ENCODE data around the gene SYNGAP1. TPM values are rescaled to one million over a fixed set of nuclear protein-coding genes. Genes with fewer than 3 reads are reported as not detected.

SYNGAP1 gene
- total and polyA plus RNA-seq, 3 experiments from 2014 or later, result 1.0 to 24.9 (median 22.6) TPM

GRCh38 chr6:33445119-33445603 lies 25.3 kb downstream of the SYNGAP1 start:
- no peaks in the 10 kb centered on the region for H3K27me3 ChIP-seq (ENCODE audit: insufficient read depth, low read length, poor library complexity, severe bottlenecking)
- H3K36me3 ChIP-seq (ENCODE audit: insufficient read depth, low read length), result peaks cover 10% of the 10 kb centered on the region

GRCh38 chr6:33446356-33446755 lies 26.5 kb downstream of the SYNGAP1 start:
- no peak overlapping the region for H3K4me3 ChIP-seq (ENCODE audit: low read length)
- H3K9me3 ChIP-seq (ENCODE audit: low read length), result no peaks in the 10 kb centered on the region
- H3K27ac ChIP-seq (ENCODE audit: low read depth, low read length), result no peak overlapping the region
- H3K36me3 ChIP-seq (ENCODE audit: insufficient read depth, low read length), result peaks cover 6% of the 10 kb centered on the region
- H3K27ac Mint-ChIP-seq, result peak overlapping the region in 7 of 8 donors; percentile 4 to 88 (median 43)
- H3K27me3 Mint-ChIP-seq, result no peaks in the 10 kb centered on the region
- H3K9me3 Mint-ChIP-seq, result peaks cover 0 to 1% (median 0%) of the 10 kb centered on the region in 5 donors
- peak overlapping the region in 1 of 7 donors; percentile 44 for H3K4me3 Mint-ChIP-seq
- no peak for DNase-seq
- no peaks in the 10 kb centered on the region for H3K4me1 ChIP-seq (ENCODE audit: insufficient read depth, low read length)
- H3K4me1 Mint-ChIP-seq, result peaks cover 0 to 11% (median 0%) of the 10 kb centered on the region in 3 donors
- CTCF ChIA-PET, result interaction anchor here (0.8 kb wide), 1 partner anchor 9 kb away, joined by 3 read pairs; no protein-coding TSS in a partner anchor
- H3K27me3 ChIP-seq (ENCODE audit: insufficient read depth, low read length, poor library complexity, severe bottlenecking), result no peaks in the 10 kb centered on the region
- peaks cover 0 to 72% (median 12%) of the 10 kb centered on the region in 3 donors for H3K36me3 Mint-ChIP-seq
- POLR2A ChIA-PET, result interaction anchor here (0.6 kb wide), 1 partner anchor 29 kb away, joined by 4 read pairs; no protein-coding TSS in a partner anchor

More at GRCh38 chr6:33445119-33445603, 25.3 kb downstream of the SYNGAP1 start:
- Mint-ChIP-seq H3K36me3 (peaks cover 0 to 79% (median 12%) of the 10 kb centered on the region in 3 donors), H3K4me3 (no peak overlapping the region), H3K27me3 (no peaks in the 10 kb centered on the region), H3K9me3 (peaks cover 0 to 1% (median 0%) of the 10 kb centered on the region in 5 donors), H3K4me1 (peaks cover 0 to 6% (median 0%) of the 10 kb centered on the region in 3 donors), H3K27ac (peak overlapping the region in 4 of 8 donors; percentile 16 to 64 (median 48))
- ChIA-PET POLR2A (no interaction called here), CTCF (no interaction called here)
- no peaks in the 10 kb centered on the region for H3K4me1 ChIP-seq (ENCODE audit: insufficient read depth, low read length)
- DNase-seq, result no peak
- H3K27ac ChIP-seq (ENCODE audit: low read depth, low read length), result no peak overlapping the region
- H3K4me3 ChIP-seq (ENCODE audit: low read length), result no peak overlapping the region
- no peaks in the 10 kb centered on the region for H3K9me3 ChIP-seq (ENCODE audit: low read length)

- Mint-ChIP-seq H3K9me3 (peaks cover 0 to 1% (median 0%) of the 10 kb centered on the region in 5 donors), H3K4me1 (peaks cover 23 to 43% (median 25%) of the 10 kb centered on the region in 3 donors), H3K27me3 (no peaks in the 10 kb centered on the region), H3K27ac (peak overlapping the region in 6 of 8 donors; percentile 8 to 82 (median 70)), H3K4me3 (peak overlapping the region in 2 of 7 donors; percentile 44 to 45), H3K36me3 (peaks cover 0 to 51% (median 9%) of the 10 kb centered on the region in 3 donors)
- peaks cover 20% of the 10 kb centered on the region for H3K4me1 ChIP-seq (ENCODE audit: insufficient read depth, low read length)
- ChIA-PET CTCF (no interaction called here), POLR2A (interaction anchor here (0.7 kb wide), 1 partner anchor 17 kb away, joined by 3 read pairs; no protein-coding TSS in a partner anchor)
- DNase-seq, result no peak
- H3K27ac ChIP-seq (ENCODE audit: low read depth, low read length), result no peak overlapping the region
- H3K9me3 ChIP-seq (ENCODE audit: low read length), result no peaks in the 10 kb centered on the region
- H3K4me3 ChIP-seq (ENCODE audit: low read length), result no peak overlapping the region
- H3K27me3 ChIP-seq (ENCODE audit: insufficient read depth, low read length, poor library complexity, severe bottlenecking), result no peaks in the 10 kb centered on the region
- H3K36me3 ChIP-seq (ENCODE audit: insufficient read depth, low read length), result peaks cover 3% of the 10 kb centered on the region
Observed at GRCh38 chr6:33450434-33450833, 30.6 kb downstream of the SYNGAP1 start.

GRCh38 chr6:33451606-33452005 lies 31.7 kb downstream of the SYNGAP1 start:
- peaks cover 3% of the 10 kb centered on the region for H3K36me3 ChIP-seq (ENCODE audit: insufficient read depth, low read length)
- peaks cover 0 to 1% (median 0%) of the 10 kb centered on the region in 5 donors for H3K9me3 Mint-ChIP-seq
- H3K27ac Mint-ChIP-seq, result peak overlapping the region in 6 of 8 donors; percentile 41 to 72 (median 51)
- no peaks in the 10 kb centered on the region for H3K9me3 ChIP-seq (ENCODE audit: low read length)
- H3K36me3 Mint-ChIP-seq, result peaks cover 0 to 53% (median 3%) of the 10 kb centered on the region in 3 donors
- H3K27me3 ChIP-seq (ENCODE audit: insufficient read depth, low read length, poor library complexity, severe bottlenecking), result no peaks in the 10 kb centered on the region
- no peaks in the 10 kb centered on the region for H3K27me3 Mint-ChIP-seq
- POLR2A ChIA-PET, result no interaction called here
- peaks cover 30 to 54% (median 33%) of the 10 kb centered on the region in 3 donors for H3K4me1 Mint-ChIP-seq
- DNase-seq, result no peak
- CTCF ChIA-PET, result no interaction called here
- no peak overlapping the region for H3K27ac ChIP-seq (ENCODE audit: low read depth, low read length)
- no peak overlapping the region for H3K4me3 ChIP-seq (ENCODE audit: low read length)
- H3K4me3 Mint-ChIP-seq, result peak overlapping the region in 2 of 7 donors; percentile 15 to 38
- peaks cover 21% of the 10 kb centered on the region for H3K4me1 ChIP-seq (ENCODE audit: insufficient read depth, low read length)

- POLR2A ChIA-PET, result interaction anchor here (0.6 kb wide), 2 partner anchors 17 to 42 kb away, joined by 3 to 4 read pairs; no protein-coding TSS in a partner anchor
- H3K4me1 ChIP-seq (ENCODE audit: insufficient read depth, low read length), result peaks cover 21% of the 10 kb centered on the region
- DNase-seq, result no peak
- CTCF ChIA-PET, result no interaction called here
- H3K27ac ChIP-seq (ENCODE audit: low read depth, low read length), result no peak overlapping the region
- H3K36me3 ChIP-seq (ENCODE audit: insufficient read depth, low read length), result peaks cover 10% of the 10 kb centered on the region
- Mint-ChIP-seq H3K4me3 (no peak overlapping the region), H3K27me3 (no peaks in the 10 kb centered on the region), H3K36me3 (peaks cover 0 to 52% (median 5%) of the 10 kb centered on the region in 3 donors), H3K9me3 (peaks cover 0 to 1% (median 0%) of the 10 kb centered on the region in 5 donors), H3K27ac (peak overlapping the region in 2 of 8 donors; percentile 33 to 36), H3K4me1 (peaks cover 36 to 57% (median 41%) of the 10 kb centered on the region in 3 donors)
- no peak overlapping the region for H3K4me3 ChIP-seq (ENCODE audit: low read length)
- H3K27me3 ChIP-seq (ENCODE audit: insufficient read depth, low read length, poor library complexity, severe bottlenecking), result no peaks in the 10 kb centered on the region
- no peaks in the 10 kb centered on the region for H3K9me3 ChIP-seq (ENCODE audit: low read length)
Observed at GRCh38 chr6:33452496-33452895, 32.6 kb downstream of the SYNGAP1 start.

GRCh38 chr6:33453393-33454008 lies 33.6 kb downstream of the SYNGAP1 start:
- peak overlapping the region; percentile 90 to 99 (median 97) for H3K4me3 Mint-ChIP-seq
- DNase-seq, result peak in 1 of 5 donors; percentile 27
- peaks cover 36 to 50% (median 43%) of the 10 kb centered on the region in 3 donors for H3K4me1 Mint-ChIP-seq
- ChIA-PET CTCF (interaction anchor here (1.1 to 1.6 kb wide), 5 partner anchors 25 to 205 kb away, joined by 3 to 7 read pairs (median 3); no protein-coding TSS in a partner anchor), POLR2A (interaction anchor here (0.6 to 1.5 kb wide), 10 partner anchors 22 to 1833 kb away, joined by 3 to 14 read pairs (median 4); partner anchors contain the start of genes PHF1, PRRC2A, RPS18 and VPS52)
- H3K27me3 ChIP-seq (ENCODE audit: insufficient read depth, low read length, poor library complexity, severe bottlenecking), result no peaks in the 10 kb centered on the region
- H3K27ac ChIP-seq (ENCODE audit: low read depth, low read length), result peak overlapping the region; percentile 84
- H3K36me3 ChIP-seq (ENCODE audit: insufficient read depth, low read length), result peaks cover 10% of the 10 kb centered on the region
- no peaks in the 10 kb centered on the region for H3K9me3 ChIP-seq (ENCODE audit: low read length)
- peak overlapping the region; percentile 84 for H3K4me3 ChIP-seq (ENCODE audit: low read length)
- peak overlapping the region; percentile 89 to 98 (median 94) for H3K27ac Mint-ChIP-seq
- H3K9me3 Mint-ChIP-seq, result no peaks in the 10 kb centered on the region
- H3K36me3 Mint-ChIP-seq, result peaks cover 0 to 43% (median 2%) of the 10 kb centered on the region in 3 donors
- no peaks in the 10 kb centered on the region for H3K27me3 Mint-ChIP-seq
- peaks cover 21% of the 10 kb centered on the region for H3K4me1 ChIP-seq (ENCODE audit: insufficient read depth, low read length)

- peaks cover 0 to 37% (median 4%) of the 10 kb centered on the region in 3 donors for H3K36me3 Mint-ChIP-seq
- peaks cover 21% of the 10 kb centered on the region for H3K4me1 ChIP-seq (ENCODE audit: insufficient read depth, low read length)
- H3K9me3 ChIP-seq (ENCODE audit: low read length), result no peaks in the 10 kb centered on the region
- peak; percentile 92 to 97 (median 92) for DNase-seq
- POLR2A ChIA-PET, result interaction anchor here (0.6 to 1.5 kb wide), 16 partner anchors 23 to 1834 kb away, joined by 3 to 14 read pairs (median 4); partner anchors contain the start of genes BAK1, CUTA, ITPR3 and PHF1
- H3K4me3 ChIP-seq (ENCODE audit: low read length), result peak within 1 kb of the TSS; percentile 84
- H3K4me3 Mint-ChIP-seq, result peak within 1 kb of the TSS; percentile 90 to 99 (median 97)
- H3K4me1 Mint-ChIP-seq, result peaks cover 36 to 50% (median 43%) of the 10 kb centered on the region in 3 donors
- peak within 1 kb of the TSS; percentile 89 to 98 (median 94) for H3K27ac Mint-ChIP-seq
- H3K9me3 Mint-ChIP-seq, result no peaks in the 10 kb centered on the region
- peak within 1 kb of the TSS; percentile 84 for H3K27ac ChIP-seq (ENCODE audit: low read depth, low read length)
- H3K27me3 Mint-ChIP-seq, result no peaks in the 10 kb centered on the region
- H3K27me3 ChIP-seq (ENCODE audit: insufficient read depth, low read length, poor library complexity, severe bottlenecking), result no peaks in the 10 kb centered on the region
- peaks cover 10% of the 10 kb centered on the region for H3K36me3 ChIP-seq (ENCODE audit: insufficient read depth, low read length)
- CTCF ChIA-PET, result interaction anchor here (0.6 to 1.6 kb wide), 7 partner anchors 25 to 206 kb away, joined by 3 to 7 read pairs (median 3); no protein-coding TSS in a partner anchor
Observed at GRCh38 chr6:33454009-33454946, 34.4 kb downstream of the SYNGAP1 start, which contains the start of gene ZBTB9. Gene ZBTB9 (plus strand): TSS chr6:33454576. CDS start chr6:33455101, 525 bp downstream.

Data from CD8-positive, alpha-beta memory T cell (primary cell).